ENCODE measurements around the gene SLC30A2.

DNA sequence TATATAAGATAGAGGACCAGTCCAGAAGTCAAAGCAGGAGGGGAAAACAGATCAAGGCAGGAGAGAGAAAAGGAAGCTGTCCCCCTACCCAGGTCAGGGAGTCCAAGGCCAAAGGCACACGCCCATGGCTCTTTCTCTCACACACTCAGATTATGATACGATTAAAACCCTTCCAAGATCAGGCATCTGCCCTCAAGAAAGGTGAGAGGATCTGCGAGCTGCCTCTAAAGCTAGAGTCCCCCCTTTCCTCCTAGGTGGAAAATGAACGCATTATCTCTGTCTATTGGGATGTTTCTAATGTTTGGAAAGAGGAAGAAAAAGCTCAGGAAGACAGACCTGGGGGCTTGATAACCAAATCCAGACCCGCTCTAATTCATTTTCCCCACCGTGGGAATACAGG, 55.7 kb downstream of the SLC30A2 start:
- TF ChIP-seq EP300 (IDR thresholded peaks at IDR 0.05; ENCODE audit: low read depth in 2 of 2, low read length in 2 of 2) (no peak), EP300 (CRISPR knock-in tag; IDR thresholded peaks at IDR 0.05; ENCODE audit: borderline replicate concordance) (no peak), RFX5 (IDR thresholded peaks at IDR 0.05; ENCODE audit: low read depth, low read length) (no peak), MNT (IDR thresholded peaks at IDR 0.05) (no peak)
